C4-2B (cell line): Measurements from ENCODE around the gene USP16.
"Not testable (repeated sequence)": the region's sequence is repeated elsewhere in the genome, so short reads cannot be mapped to it uniquely, and the experiment has no call there.

Source experiments
- H3K27ac ChIP-seq: fragments of 450-650 bp; 2 replicates; pipeline ENCODE4 v1.5.1; 2017
- CTCF ChIP-seq: fragments of 450-650 bp; conservative IDR thresholded peaks from 2 replicates; pipeline ENCODE4 v1.5.1; 2017; ENCODE audit warnings: mild to moderate bottlenecking
- ZFX ChIP-seq: fragments of 450-650 bp; IDR thresholded peaks from 2 replicates; pipeline ENCODE4 v1.6.1; 2017

Gene USP16

GRCh38 chr21:29075706-29076466 is 51.4 kb downstream of the USP16 start:
- no peak overlapping the region for H3K27ac ChIP-seq

GRCh38 chr21:29076731-29077640 is 52.5 kb downstream of the USP16 start:
- H3K27ac ChIP-seq, result not testable (repeated sequence)

More at GRCh38 chr21:29075706-29076466, 51.4 kb downstream of the USP16 start:
- TF ChIP-seq ZFX, result no peak
- no peak for TF ChIP-seq CTCF

DNA sequence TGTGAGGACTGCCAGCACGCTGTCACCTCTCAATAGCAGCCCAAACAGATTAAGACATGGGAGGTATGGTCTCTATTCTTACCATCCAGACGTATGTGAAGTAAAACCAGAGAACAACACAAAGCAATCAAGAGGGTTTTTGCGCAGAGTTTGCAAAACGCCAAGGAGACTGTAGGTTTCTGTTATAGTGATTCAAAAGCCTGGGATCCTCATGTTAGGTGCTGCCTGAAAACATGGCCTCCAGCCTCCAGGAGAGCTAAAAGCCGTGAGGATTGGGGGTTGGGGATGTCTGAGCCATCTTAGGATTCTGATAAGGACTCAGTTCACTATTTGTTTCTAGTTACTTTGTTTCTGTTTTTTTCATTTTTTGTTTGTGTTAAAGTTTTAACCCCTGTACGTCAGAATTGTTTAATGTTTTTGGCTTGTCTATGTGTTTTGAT is 53.2 kb downstream of the USP16 start:
- TF ChIP-seq CTCF (no peak), ZFX (no peak)
- no peak overlapping the region for H3K27ac ChIP-seq

GRCh38 chr21:29078869-29079767 is 54.6 kb downstream of the USP16 start:
- no peak for TF ChIP-seq ZFX
- TF ChIP-seq CTCF, result no peak
- H3K27ac ChIP-seq, result no peak overlapping the region

DNA sequence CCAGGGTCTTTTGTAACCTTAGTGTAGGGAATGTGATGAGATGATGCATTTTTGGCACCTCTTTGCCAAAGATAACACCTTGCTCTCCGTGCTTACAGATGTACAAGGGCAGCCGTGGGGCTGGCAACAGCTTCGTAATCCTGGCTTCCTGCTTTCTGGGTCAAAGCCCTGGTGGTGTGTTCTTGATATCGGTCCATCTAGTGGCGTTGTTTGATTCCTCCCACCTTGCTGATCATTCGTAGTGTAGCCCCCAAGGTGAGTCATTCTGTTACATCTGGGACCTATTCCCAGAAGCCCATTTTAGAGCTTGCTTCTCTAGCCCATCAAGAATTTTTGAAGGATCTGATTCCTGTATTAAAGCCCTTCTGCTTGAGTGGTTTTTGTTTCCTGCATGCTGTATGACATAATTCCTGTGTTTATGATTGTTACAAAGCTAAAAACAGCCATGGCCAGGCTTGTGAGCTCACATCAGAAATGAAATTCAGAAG is 56.0 kb downstream of the USP16 start:
- TF ChIP-seq ZFX, result no peak
- TF ChIP-seq CTCF, result no peak
- no peak overlapping the region for H3K27ac ChIP-seq

- TF ChIP-seq ZFX (no peak), CTCF (no peak)
- no peak overlapping the region for H3K27ac ChIP-seq
Measured at GRCh38 chr21:29082046-29082815, 57.8 kb downstream of the USP16 start.
